Measurements from ENCODE around the gene FGD6. TPM values are rescaled to one million over a fixed set of nuclear protein-coding genes. Genes with fewer than 3 reads are reported as not detected.

The FGD6 gene
- total and polyA plus RNA-seq, 2 experiments from 2014 or later: 12.9 to 32.4 TPM

GRCh38 chr12:95248095-95248494, 30.8 kb upstream of the FGD6 start:
- H4K20me1 ChIP-seq (replicated peaks; ENCODE audit: insufficient read depth): peaks cover 24% of the 10 kb centered on the region
- DNase-seq (ENCODE audit: low spot score): no peak
- no peaks in the 10 kb centered on the region for H3K9me3 Mint-ChIP-seq
- H2AFZ ChIP-seq: no peak overlapping the region
- no peak for ATAC-seq
- H3K27me3 ChIP-seq (ENCODE audit: insufficient read depth): no peaks in the 10 kb centered on the region
- TF ChIP-seq EZH2phosphoT487 (IDR thresholded peaks at IDR 0.05; ENCODE audit: unreplicated experiment): no peak
- no peak for TF ChIP-seq NANOG (IDR thresholded peaks at IDR 0.05; ENCODE audit: borderline replicate concordance)
- no peak for TF ChIP-seq CREB1 (CRISPR knock-in tag; IDR thresholded peaks at IDR 0.05; ENCODE audit: low read depth)
- TF ChIP-seq CTCF (conservative IDR thresholded peaks at IDR 0.05; ENCODE audit: low read depth in 2 of 2): no peak
- no peak for TF ChIP-seq ETS1 (IDR thresholded peaks at IDR 0.05)
- no peak for TF ChIP-seq REST (IDR thresholded peaks at IDR 0.05; ENCODE audit: unreplicated experiment)
- no peak for TF ChIP-seq ZNF462 (CRISPR knock-in tag; IDR thresholded peaks at IDR 0.05)
- no peak for TF ChIP-seq ZNF114 (CRISPR knock-in tag; IDR thresholded peaks at IDR 0.05)
- TF ChIP-seq JUNB (IDR thresholded peaks at IDR 0.05; ENCODE audit: unreplicated experiment): no peak
- no peak for TF ChIP-seq ZNF331 (CRISPR knock-in tag; IDR thresholded peaks at IDR 0.05; ENCODE audit: low read depth)
- TF ChIP-seq POLR2AphosphoS5 (IDR thresholded peaks at IDR 0.05; ENCODE audit: low read depth): no peak
- TF ChIP-seq STAT1 (IDR thresholded peaks at IDR 0.05; ENCODE audit: unreplicated experiment): no peak
- no peak for TF ChIP-seq EZH2 (IDR thresholded peaks at IDR 0.05; ENCODE audit: low read depth, unreplicated experiment)
- H3F3A ChIP-seq (replicated peaks; ENCODE audit: low read depth): no peaks in the 10 kb centered on the region
- H3K27ac Mint-ChIP-seq: no peak overlapping the region
- H3K4me3 ChIP-seq: no peak overlapping the region
- no peak overlapping the region for H3K4me3 Mint-ChIP-seq
- peaks cover 6% of the 10 kb centered on the region for H3K4me1 Mint-ChIP-seq
- peaks cover 26% of the 10 kb centered on the region for H3K36me3 Mint-ChIP-seq (ENCODE audit: low read depth)
- no peak overlapping the region for H3K4me2 ChIP-seq
- no peaks in the 10 kb centered on the region for H3K9me2 ChIP-seq (ENCODE audit: insufficient read depth)
- H3K27ac ChIP-seq (ENCODE audit: low read depth): no peak overlapping the region
- H3K4me1 ChIP-seq (ENCODE audit: insufficient read depth): peaks cover 7% of the 10 kb centered on the region; the same call in 1 of the 2 replicates
- peaks cover 3% of the 10 kb centered on the region for H3K27me3 Mint-ChIP-seq (ENCODE audit: insufficient read depth, low read depth, poor library complexity)
- H3K36me3 ChIP-seq (ENCODE audit: insufficient read depth): no peaks in the 10 kb centered on the region
- H3K79me2 ChIP-seq (replicated peaks; ENCODE audit: insufficient read depth): peaks cover 87% of the 10 kb centered on the region
